Tibial artery (tissue), 4 donors: ENCODE results near the gene CBX7.

Experiments
- DNase-seq, 2 donors: peaks; one replicate each; pipeline ENCODE4 v3.0.0-alpha.2; 2019
- H3K27ac ChIP-seq, 2 donors: fragments of 200-600 bp; sonication (generic) in 1 of 2; 1 replicate in 1 of 2; 2 replicates in 1 of 2; pipeline ENCODE4 v1.5.1; 2018 to 2019; ENCODE audit warnings: mild to moderate bottlenecking in 1 of 2
- H3K27me3 ChIP-seq, 2 donors: fragments of 200-600 bp; sonication (generic) in 1 of 2; one replicate each; pipeline versions ENCODE4 v1.5.1 to v1.6.0; 2016 to 2019
- H3K36me3 ChIP-seq, 3 donors: fragments of 200-600 bp; sonication (generic) in 2 of 3; one replicate each; pipeline ENCODE4 v1.5.1; 2016 to 2019; ENCODE audit warnings: mild to moderate bottlenecking in 2 of 3
- H3K4me1 ChIP-seq, 4 donors: fragments of 200-600 bp; sonication (generic) in 2 of 4; 1 replicate in 3 of 4; 2 replicates in 1 of 4; pipeline ENCODE4 v1.5.1; 2016 to 2019
- H3K4me3 ChIP-seq, 2 donors: fragments of 200-600 bp; sonication (generic) in 1 of 2; 1 replicate in 1 of 2; 2 replicates in 1 of 2; pipeline ENCODE4 v1.5.1; 2018 to 2019; ENCODE audit warnings: mild to moderate bottlenecking in 2 of 2
- H3K9me3 ChIP-seq, 3 donors: fragments of 200-600 bp; sonication (generic) in 1 of 3; one replicate each; pipeline ENCODE4 v1.5.1; 2016 to 2019
- intact Hi-C: fragments of 100-400 bp; cut with DNase I; formaldehyde crosslinking; loops from one replicate; pipeline ENCODE4 v1.15.0; 2023; ENCODE audit warnings: low total_unique reads
- TF ChIP-seq, protein P1 (sequence below), 2 experiments: fragments of 200-600 bp in 1 of 2; fragments of 450-650 bp in 1 of 2; IDR thresholded peaks; one replicate each; pipeline ENCODE4 v1.5.1; 2017 to 2019; ENCODE audit warnings: antibody characterized with exemption in 2 of 2, mild to moderate bottlenecking in 1 of 2, moderate library complexity in 1 of 2

The CBX7 gene

DNA sequence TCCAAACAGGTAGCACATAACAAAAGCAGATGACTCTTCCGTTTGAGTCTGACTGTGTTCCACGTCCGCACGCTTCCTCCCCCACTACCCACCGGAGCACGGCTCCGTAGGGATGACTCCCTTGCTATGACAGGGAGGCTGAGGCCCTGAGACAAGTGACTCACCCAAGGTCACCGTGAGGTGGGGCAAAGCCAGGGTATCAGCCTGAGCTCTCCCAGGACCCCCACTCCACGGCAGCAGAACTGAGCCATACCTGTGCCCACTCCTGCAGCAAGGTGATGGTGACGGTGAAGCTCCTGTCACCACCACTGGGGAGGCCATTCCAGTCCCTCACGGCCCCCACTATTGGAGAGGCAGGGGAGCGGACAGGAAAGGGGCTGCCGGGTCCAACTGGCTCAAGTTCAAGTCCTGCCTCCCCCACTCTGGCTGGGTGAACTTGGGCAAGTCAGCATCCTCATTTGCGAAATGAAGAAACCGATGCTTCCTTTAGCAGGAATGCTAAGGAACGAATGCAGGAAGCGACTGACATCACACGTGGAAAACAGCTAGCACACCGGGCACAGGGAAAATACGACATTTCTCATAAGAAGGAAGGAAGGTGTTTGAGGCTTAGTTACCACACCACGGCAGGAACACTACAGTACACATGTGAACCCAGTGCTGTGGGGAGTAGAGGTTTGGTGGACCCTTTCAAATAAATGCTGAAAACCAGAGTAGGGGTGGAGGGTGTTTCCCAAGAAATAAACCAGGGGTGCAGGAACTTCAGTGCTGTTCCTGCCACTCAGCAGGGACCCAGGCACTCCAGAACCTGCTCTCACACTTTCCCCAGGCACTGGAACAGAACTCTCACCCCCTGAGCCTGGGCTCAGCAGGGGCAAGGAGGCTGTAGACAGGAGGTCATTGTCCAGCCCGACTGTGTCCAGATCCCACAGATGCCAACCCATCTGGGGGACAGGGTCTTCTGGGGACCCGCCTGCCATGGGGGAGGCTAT, 32.4 kb upstream of the CBX7 start:
- peak in 1 of 2 donors; percentile 53 for DNase-seq

DNA sequence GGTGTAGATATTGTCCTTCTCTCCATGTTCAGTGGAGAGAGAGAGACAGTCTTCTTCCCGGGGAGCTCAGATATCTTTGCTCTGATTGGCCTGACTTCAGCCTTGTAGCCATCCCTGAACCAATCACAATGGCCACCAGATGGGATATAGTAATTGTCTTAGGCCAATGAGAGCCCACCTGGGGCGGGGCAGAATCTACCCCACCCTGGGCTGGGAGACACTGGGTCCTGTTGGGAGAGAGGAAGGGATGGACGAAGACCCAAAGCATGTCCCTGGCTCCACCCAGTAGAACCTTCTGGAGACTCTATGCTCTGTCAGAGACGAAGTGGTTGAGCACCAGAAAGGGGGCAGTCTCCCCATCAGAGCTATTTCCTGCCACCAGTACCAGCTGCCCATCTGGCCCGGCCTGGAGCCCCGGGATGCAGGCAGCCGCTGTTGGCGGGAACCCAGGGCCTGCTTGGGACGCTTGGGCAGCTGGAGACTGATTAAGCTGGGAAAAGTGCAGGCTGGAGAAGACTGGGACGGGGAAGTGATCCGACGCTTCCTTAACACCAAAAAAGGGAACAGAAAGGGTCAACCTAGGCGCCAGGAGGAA, 31.6 kb upstream of the CBX7 start:
- Histone ChIP-seq H3K27me3 (peaks cover 0 to 6% of the 10 kb centered on the region in 2 donors), H3K9me3 (peaks cover 0 to 8% (median 4%) of the 10 kb centered on the region in 3 donors), H3K36me3 (no peaks in the 10 kb centered on the region), H3K27ac (no peak overlapping the region), H3K4me3 (no peak overlapping the region), H3K4me1 (peaks cover 0 to 4% (median 0%) of the 10 kb centered on the region in 4 donors)
- intact Hi-C loops: no loop called here
- DNase-seq: peak in 1 of 2 donors; percentile 55
- TF ChIP-seq, protein P1, sequence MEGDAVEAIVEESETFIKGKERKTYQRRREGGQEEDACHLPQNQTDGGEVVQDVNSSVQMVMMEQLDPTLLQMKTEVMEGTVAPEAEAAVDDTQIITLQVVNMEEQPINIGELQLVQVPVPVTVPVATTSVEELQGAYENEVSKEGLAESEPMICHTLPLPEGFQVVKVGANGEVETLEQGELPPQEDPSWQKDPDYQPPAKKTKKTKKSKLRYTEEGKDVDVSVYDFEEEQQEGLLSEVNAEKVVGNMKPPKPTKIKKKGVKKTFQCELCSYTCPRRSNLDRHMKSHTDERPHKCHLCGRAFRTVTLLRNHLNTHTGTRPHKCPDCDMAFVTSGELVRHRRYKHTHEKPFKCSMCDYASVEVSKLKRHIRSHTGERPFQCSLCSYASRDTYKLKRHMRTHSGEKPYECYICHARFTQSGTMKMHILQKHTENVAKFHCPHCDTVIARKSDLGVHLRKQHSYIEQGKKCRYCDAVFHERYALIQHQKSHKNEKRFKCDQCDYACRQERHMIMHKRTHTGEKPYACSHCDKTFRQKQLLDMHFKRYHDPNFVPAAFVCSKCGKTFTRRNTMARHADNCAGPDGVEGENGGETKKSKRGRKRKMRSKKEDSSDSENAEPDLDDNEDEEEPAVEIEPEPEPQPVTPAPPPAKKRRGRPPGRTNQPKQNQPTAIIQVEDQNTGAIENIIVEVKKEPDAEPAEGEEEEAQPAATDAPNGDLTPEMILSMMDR (IDR thresholded peaks at IDR 0.05): no peak

More for the DNA sequence above, 32.4 kb upstream of the CBX7 start:
- TF ChIP-seq, protein P1 (IDR thresholded peaks at IDR 0.05): no peak
- no peak overlapping the region for H3K27ac ChIP-seq
- no peaks in the 10 kb centered on the region for H3K36me3 ChIP-seq
- no peak overlapping the region for H3K4me3 ChIP-seq
- peaks cover 0 to 4% (median 0%) of the 10 kb centered on the region in 4 donors for H3K4me1 ChIP-seq
- H3K9me3 ChIP-seq: peaks cover 0 to 8% (median 4%) of the 10 kb centered on the region in 3 donors
- peaks cover 0 to 9% of the 10 kb centered on the region in 2 donors for H3K27me3 ChIP-seq
- intact Hi-C loops: no loop called here

DNA sequence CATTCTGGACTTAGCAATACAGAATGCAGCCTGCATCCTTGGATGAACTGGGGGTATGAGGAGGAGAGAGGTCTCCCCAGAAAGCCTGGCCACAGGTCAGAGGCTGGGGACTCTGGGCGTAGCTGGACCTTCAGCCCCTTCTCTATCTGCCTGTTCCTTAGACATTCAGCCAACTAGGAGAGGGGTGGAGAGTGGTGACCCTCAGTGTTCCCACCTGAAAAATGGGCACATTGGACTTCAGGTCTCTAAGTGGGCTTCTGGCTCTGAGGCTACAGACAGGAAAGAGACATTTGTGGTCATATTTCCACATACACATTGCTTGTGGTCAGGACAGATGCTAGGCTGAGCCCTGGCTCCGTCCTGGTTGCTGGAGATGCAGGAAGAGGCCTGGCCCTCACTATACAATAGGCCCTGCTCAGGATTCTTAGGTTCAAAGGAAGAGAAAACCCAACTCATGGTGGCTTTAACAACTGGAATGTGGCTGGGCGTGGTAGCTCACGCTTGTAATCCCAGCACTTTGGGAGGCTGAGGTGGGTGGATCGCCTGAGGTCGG, 30.1 kb upstream of the CBX7 start:
- intact Hi-C loops: no loop called here
- no peaks in the 10 kb centered on the region for H3K36me3 ChIP-seq

DNA sequence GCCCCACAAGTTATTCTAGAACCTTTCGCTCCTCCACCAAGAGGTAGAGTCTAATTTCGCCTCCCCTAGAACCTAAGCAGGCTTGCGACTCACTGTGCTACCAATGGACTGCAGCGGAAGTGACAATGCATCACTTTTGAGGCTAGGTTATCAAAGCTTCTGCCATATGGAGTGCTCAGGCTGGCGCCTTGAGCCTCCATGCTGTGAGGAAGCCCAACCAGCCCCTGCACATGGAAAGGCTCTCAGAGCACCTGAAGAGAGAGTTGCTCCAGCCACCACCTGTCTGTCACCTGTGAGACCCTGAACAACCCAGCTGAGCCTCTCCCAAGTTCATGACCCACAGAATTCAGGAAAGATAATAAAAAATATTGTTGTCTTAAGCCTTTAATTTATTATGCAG, 29.3 kb upstream of the CBX7 start:
- Histone ChIP-seq H3K4me3 (no peak overlapping the region), H3K27ac (no peak overlapping the region), H3K36me3 (no peaks in the 10 kb centered on the region), H3K4me1 (peaks cover 0 to 4% (median under 1%) of the 10 kb centered on the region in 4 donors), H3K9me3 (peaks cover 0 to 8% (median 4%) of the 10 kb centered on the region in 3 donors), H3K27me3 (peaks cover 0 to 4% of the 10 kb centered on the region in 2 donors)
- DNase-seq: no peak
- TF ChIP-seq, protein P1 (IDR thresholded peaks at IDR 0.05): no peak
- intact Hi-C loops: no loop called here

More for the DNA sequence above, 30.1 kb upstream of the CBX7 start:
- TF ChIP-seq, protein P1 (IDR thresholded peaks at IDR 0.05): no peak
- Histone ChIP-seq H3K27me3 (peaks cover 0 to 4% of the 10 kb centered on the region in 2 donors), H3K4me1 (peaks cover 0 to 4% (median 0%) of the 10 kb centered on the region in 4 donors), H3K9me3 (peaks cover 0 to 8% (median 4%) of the 10 kb centered on the region in 3 donors), H3K27ac (no peak overlapping the region), H3K4me3 (no peak overlapping the region)
- no peak for DNase-seq

DNA sequence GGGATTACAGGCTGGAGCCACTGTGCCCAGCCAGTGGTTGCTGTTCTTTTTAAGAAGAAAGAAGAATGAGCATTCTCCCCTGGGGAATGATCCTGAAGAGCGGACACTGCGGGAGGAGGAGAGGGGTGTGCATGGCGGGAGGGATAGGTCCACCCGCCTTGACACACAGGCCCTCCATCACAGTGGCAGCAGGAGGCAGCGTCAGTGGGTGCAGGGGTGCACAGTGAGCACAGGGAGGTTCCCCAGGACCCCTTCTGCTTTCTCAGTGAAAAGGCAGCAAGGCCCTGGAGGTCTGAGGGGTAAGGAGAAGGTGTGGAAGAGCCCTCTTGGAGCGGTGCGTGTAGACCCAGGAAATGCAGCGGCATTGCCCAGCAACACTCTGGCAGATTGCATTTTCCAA, 28.9 kb upstream of the CBX7 start:
- no peak for DNase-seq
- no peaks in the 10 kb centered on the region for H3K36me3 ChIP-seq
- peaks cover 0 to 4% of the 10 kb centered on the region in 2 donors for H3K27me3 ChIP-seq
- H3K4me1 ChIP-seq: peaks cover 0 to 8% (median 5%) of the 10 kb centered on the region in 4 donors
- TF ChIP-seq, protein P1 (IDR thresholded peaks at IDR 0.05): no peak
- intact Hi-C loops: no loop called here
- H3K4me3 ChIP-seq: no peak overlapping the region
- H3K27ac ChIP-seq: no peak overlapping the region
- peaks cover 0 to 8% (median 4%) of the 10 kb centered on the region in 3 donors for H3K9me3 ChIP-seq
